Endothelial cell of umbilical vein (primary cell): ENCODE data around the gene DRP2.

ENCODE experiments used
- EZH2 ChIP-seq: IDR thresholded peaks from 2 replicates; pipeline ENCODE4 v1.6.1; 2012; ENCODE audit warnings: borderline replicate concordance, low read depth, mild to moderate bottlenecking, moderate library complexity, low read length, inconsistent platforms; ENCODE audit not compliant: severe bottlenecking
- POLR2A ChIP-seq: IDR thresholded peaks from 2 replicates; pipeline ENCODE4 v1.6.1; 2012; ENCODE audit warnings: low read depth, mild to moderate bottlenecking, control low read depth, low read length
- POLR2AphosphoS5 ChIP-seq: IDR thresholded peaks from 2 replicates; pipeline ENCODE4 v1.6.1; 2012; ENCODE audit warnings: low read depth, mild to moderate bottlenecking, control low read depth, low read length, moderate library complexity; ENCODE audit not compliant: insufficient read depth
- TF ChIP-seq, protein P1 (sequence below): IDR thresholded peaks from 2 replicates; pipeline ENCODE4 v1.6.1; 2011; ENCODE audit not compliant: insufficient read depth, insufficient read length
- TF ChIP-seq, protein P2 (sequence below), 2 donors: IDR thresholded peaks; 1 replicate in 1 of 2; 2 replicates in 1 of 2; pipeline ENCODE4 v1.5.1; 2011; ENCODE audit warnings: low read length in 2 of 2, mild to moderate bottlenecking in 2 of 2, moderate library complexity in 2 of 2, control low read depth in 1 of 2, inconsistent platforms in 1 of 2, low read depth in 1 of 2; ENCODE audit not compliant: insufficient read depth in 1 of 2; ENCODE audit errors: extremely low read depth in 1 of 2

DNA sequence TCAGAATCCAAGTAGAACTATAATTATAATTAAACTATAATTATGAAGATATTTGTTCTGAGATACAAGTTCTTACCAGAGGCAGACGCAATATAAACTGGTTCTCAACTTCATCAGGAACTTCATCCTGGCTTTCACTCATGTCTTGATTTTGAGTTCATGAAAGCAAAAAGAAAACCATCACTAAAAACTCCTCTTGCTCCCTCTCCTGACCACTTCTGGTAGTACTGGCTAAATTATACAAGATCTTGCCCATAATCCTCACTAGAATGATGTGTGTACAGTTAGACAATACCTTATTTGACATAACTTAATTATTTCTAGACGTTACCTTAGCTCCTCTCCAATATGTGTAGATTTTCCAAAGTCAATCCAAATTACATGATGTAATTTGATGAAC, 67.8 kb downstream of the DRP2 start:
- TF ChIP-seq EZH2 (no peak), POLR2A (no peak), POLR2AphosphoS5 (no peak)
- TF ChIP-seq, protein P1, sequence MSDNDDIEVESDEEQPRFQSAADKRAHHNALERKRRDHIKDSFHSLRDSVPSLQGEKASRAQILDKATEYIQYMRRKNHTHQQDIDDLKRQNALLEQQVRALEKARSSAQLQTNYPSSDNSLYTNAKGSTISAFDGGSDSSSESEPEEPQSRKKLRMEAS = no peak
- TF ChIP-seq, protein P2, sequence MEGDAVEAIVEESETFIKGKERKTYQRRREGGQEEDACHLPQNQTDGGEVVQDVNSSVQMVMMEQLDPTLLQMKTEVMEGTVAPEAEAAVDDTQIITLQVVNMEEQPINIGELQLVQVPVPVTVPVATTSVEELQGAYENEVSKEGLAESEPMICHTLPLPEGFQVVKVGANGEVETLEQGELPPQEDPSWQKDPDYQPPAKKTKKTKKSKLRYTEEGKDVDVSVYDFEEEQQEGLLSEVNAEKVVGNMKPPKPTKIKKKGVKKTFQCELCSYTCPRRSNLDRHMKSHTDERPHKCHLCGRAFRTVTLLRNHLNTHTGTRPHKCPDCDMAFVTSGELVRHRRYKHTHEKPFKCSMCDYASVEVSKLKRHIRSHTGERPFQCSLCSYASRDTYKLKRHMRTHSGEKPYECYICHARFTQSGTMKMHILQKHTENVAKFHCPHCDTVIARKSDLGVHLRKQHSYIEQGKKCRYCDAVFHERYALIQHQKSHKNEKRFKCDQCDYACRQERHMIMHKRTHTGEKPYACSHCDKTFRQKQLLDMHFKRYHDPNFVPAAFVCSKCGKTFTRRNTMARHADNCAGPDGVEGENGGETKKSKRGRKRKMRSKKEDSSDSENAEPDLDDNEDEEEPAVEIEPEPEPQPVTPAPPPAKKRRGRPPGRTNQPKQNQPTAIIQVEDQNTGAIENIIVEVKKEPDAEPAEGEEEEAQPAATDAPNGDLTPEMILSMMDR (IDR thresholded peaks at IDR 0.05; ENCODE audit: extremely low read depth in 1 of 2, insufficient read depth in 1 of 2, low read depth in 1 of 2, low read length in 2 of 2) = peak; percentile 29 to 33
